H9 (cell line): Measurements from ENCODE around the gene AIFM2. TPM values are rescaled to one million over a fixed set of nuclear protein-coding genes. Genes with fewer than 3 reads are reported as not detected.

Experiments
- DNase-seq: peaks from one replicate; pipeline ENCODE4 v3.0.0-alpha.2; 2017
- H2AFZ ChIP-seq: one replicate; pipeline ENCODE4 v1.6.1; 2013; ENCODE audit warnings: mild to moderate bottlenecking, low read length, control low read depth, moderate library complexity
- H2AK5ac ChIP-seq: 2 replicates; pipeline ENCODE4 v1.6.1; 2013; ENCODE audit warnings: low read length, control low read depth, mixed read lengths; ENCODE audit not compliant: insufficient read length
- H2BK120ac ChIP-seq: one replicate; pipeline ENCODE4 v1.6.1; 2013; ENCODE audit warnings: low read depth, mild to moderate bottlenecking, low read length, control low read depth, inconsistent platforms; ENCODE audit not compliant: poor library complexity, severe bottlenecking
- H2BK12ac ChIP-seq: 2 replicates; pipeline ENCODE4 v1.6.1; 2013; ENCODE audit warnings: low read length, control low read depth, mixed read lengths, low read depth; ENCODE audit not compliant: insufficient read length
- H2BK15ac ChIP-seq: 2 replicates; pipeline ENCODE4 v1.6.1; 2013; ENCODE audit warnings: low read depth, low read length, control low read depth
- H2BK20ac ChIP-seq: one replicate; pipeline ENCODE4 v1.6.1; 2013; ENCODE audit warnings: low read depth, mild to moderate bottlenecking, low read length, control low read depth, inconsistent platforms; ENCODE audit not compliant: poor library complexity, severe bottlenecking
- H2BK5ac ChIP-seq: 2 replicates; pipeline ENCODE4 v1.6.1; 2013; ENCODE audit warnings: low read length, control low read depth, mixed read lengths; ENCODE audit not compliant: insufficient read length
- H3K14ac ChIP-seq: 2 replicates; pipeline ENCODE4 v1.6.1; 2013; ENCODE audit warnings: low read length, control low read depth; ENCODE audit not compliant: insufficient read depth
- H3K18ac ChIP-seq: 2 replicates; pipeline ENCODE4 v1.6.1; 2013; ENCODE audit warnings: low read depth, mild to moderate bottlenecking, mixed read lengths, low read length, control low read depth; ENCODE audit not compliant: insufficient read length
- H3K23ac ChIP-seq: 2 replicates; pipeline ENCODE4 v1.6.1; 2013; ENCODE audit warnings: low read length, control low read depth, mixed read lengths, low read depth; ENCODE audit not compliant: insufficient read length
- H3K23me2 ChIP-seq: 2 replicates; pipeline ENCODE4 v1.6.1; 2013; ENCODE audit warnings: low read depth, mild to moderate bottlenecking, mixed read lengths, low read length, control low read depth; ENCODE audit not compliant: insufficient read length, poor library complexity, severe bottlenecking
- H3K27ac ChIP-seq: 2 replicates; pipeline ENCODE4 v1.5.1; 2013; ENCODE audit warnings: low read length, control low read depth, mixed read lengths, low read depth; ENCODE audit not compliant: insufficient read length
- H3K27me3 ChIP-seq: 2 replicates; pipeline ENCODE4 v1.6.1; 2013; ENCODE audit warnings: low read length, control low read depth, inconsistent platforms; ENCODE audit not compliant: insufficient read depth
- H3K4ac ChIP-seq: 2 replicates; pipeline ENCODE4 v1.6.1; 2013; ENCODE audit warnings: low read depth, mild to moderate bottlenecking, control low read depth, inconsistent platforms, low read length, moderate library complexity
- H3K4me1 ChIP-seq: 2 replicates; pipeline ENCODE4 v1.6.1; 2013; ENCODE audit warnings: low read length, control low read depth, inconsistent platforms; ENCODE audit not compliant: insufficient read depth
- H3K4me2 ChIP-seq: 2 replicates; pipeline ENCODE4 v1.6.1; 2013; ENCODE audit warnings: low read length, control low read depth, mixed read lengths; ENCODE audit not compliant: insufficient read length, insufficient read depth
- H3K56ac ChIP-seq: 2 replicates; pipeline ENCODE4 v1.6.1; 2013; ENCODE audit warnings: low read depth, mild to moderate bottlenecking, mixed read lengths, low read length, control low read depth; ENCODE audit not compliant: insufficient read length
- H3K79me1 ChIP-seq: 2 replicates; pipeline ENCODE4 v1.6.1; 2013; ENCODE audit warnings: low read depth, mild to moderate bottlenecking, moderate library complexity, low read length, control low read depth, inconsistent platforms; ENCODE audit not compliant: insufficient read depth, poor library complexity, severe bottlenecking
- H3K79me2 ChIP-seq: 2 replicates; pipeline ENCODE4 v1.6.1; 2013; ENCODE audit warnings: low read length, control low read depth, inconsistent platforms; ENCODE audit not compliant: insufficient read depth
- H3K9ac ChIP-seq: 2 replicates; pipeline ENCODE4 v1.6.1; 2013; ENCODE audit warnings: low read length, control low read depth, mixed read lengths; ENCODE audit not compliant: insufficient read length; ENCODE audit errors: extremely low read depth
- H3K9me3 ChIP-seq: one replicate; pipeline ENCODE4 v1.6.1; 2013; ENCODE audit warnings: low read depth, low read length, inconsistent platforms; ENCODE audit not compliant: control insufficient read depth
- H3T11ph ChIP-seq: one replicate; pipeline ENCODE4 v1.6.1; 2013; ENCODE audit warnings: mild to moderate bottlenecking, low read length, control low read depth, inconsistent platforms
- H4K20me1 ChIP-seq: one replicate; pipeline ENCODE4 v1.6.1; 2013; ENCODE audit not compliant: control insufficient read depth, insufficient read length, insufficient read depth
- H4K5ac ChIP-seq: 2 replicates; pipeline ENCODE4 v1.6.1; 2013; ENCODE audit warnings: low read depth, mild to moderate bottlenecking, mixed read lengths, low read length, control low read depth; ENCODE audit not compliant: insufficient read length
- H4K8ac ChIP-seq: replicated peaks from 2 replicates; pipeline ENCODE4 v1.6.1; 2013; ENCODE audit warnings: low read length, control low read depth, mixed read lengths, low read depth; ENCODE audit not compliant: insufficient read length
- H4K91ac ChIP-seq: 2 replicates; pipeline ENCODE4 v1.6.1; 2013; ENCODE audit warnings: low read depth, mild to moderate bottlenecking, moderate library complexity, mixed read lengths, low read length, control low read depth; ENCODE audit not compliant: insufficient read length
- H3K27ac Mint-ChIP-seq, 3 experiments: 2 replicates in 2 of 3; 3 replicates in 1 of 3; pipeline ENCODE4 v1.8.0; 2020 to 2021; ENCODE audit warnings: mixed read lengths in 3 of 3, mild to moderate bottlenecking in 1 of 3, moderate library complexity in 1 of 3
- H3K27me3 Mint-ChIP-seq: 2 replicates; pipeline ENCODE4 v1.8.0; 2021; ENCODE audit warnings: low read depth, mild to moderate bottlenecking, moderate library complexity, mixed read lengths
- H3K36me3 Mint-ChIP-seq, 3 experiments: 2 replicates in 2 of 3; 3 replicates in 1 of 3; pipeline ENCODE4 v1.8.0; 2020 to 2021; ENCODE audit warnings: low read depth in 3 of 3, mixed read lengths in 3 of 3; ENCODE audit not compliant: insufficient read depth in 1 of 3
- H3K4me1 Mint-ChIP-seq, 2 experiments: 2 replicates each; pipeline ENCODE4 v1.8.0; 2020; ENCODE audit warnings: mixed read lengths in 2 of 2
- H3K4me3 Mint-ChIP-seq, 2 experiments: 2 replicates in 1 of 2; 3 replicates in 1 of 2; pipeline ENCODE4 v1.8.0; 2020 to 2021; ENCODE audit warnings: mild to moderate bottlenecking in 2 of 2, mixed read lengths in 2 of 2, moderate library complexity in 1 of 2
- H3K9me3 Mint-ChIP-seq, 2 experiments: 2 replicates in 1 of 2; 3 replicates in 1 of 2; pipeline ENCODE4 v1.8.0; 2020; ENCODE audit warnings: mild to moderate bottlenecking in 2 of 2, mixed read lengths in 2 of 2, moderate library complexity in 1 of 2
- CTCF ChIP-seq: fragments of 200-600 bp; sonication (generic); conservative IDR thresholded peaks from 3 replicates; pipeline ENCODE4 v1.8.0; 2021; ENCODE audit warnings: antibody characterized with exemption, mild to moderate bottlenecking
- WGBS: extraction: QIAGEN DNeasy Blood & Tissue Kit; methylation state at CpG from one replicate; pipeline ENCODE4 v1.1.7; 2013; ENCODE audit warnings: missing lambda C conversion rate, low lambda C conversion rate, mixed read lengths; ENCODE audit not compliant: insufficient read length; ENCODE audit errors: extremely low coverage; 5-methylcytosine and 5-hydroxymethylcytosine counted together
- total RNA-seq: library from RNA; stranded (reverse); gene quantifications from 2 replicates; pipeline ENCODE4 v1.2.1, GENCODE V29; 2021

AIFM2 gene
- total RNA-seq, 1 experiment from 2014 or later = 5.3 TPM

- H3T11ph ChIP-seq = no peak overlapping the region
- H3K56ac ChIP-seq = no peak overlapping the region
- H3K9ac ChIP-seq = no peak overlapping the region
- Mint-ChIP-seq H3K9me3 (no peaks in the 10 kb centered on the region), H3K4me1 (peaks cover 15 to 17% of the 10 kb centered on the region in 2 experiments), H3K27ac (no peak overlapping the region), H3K4me3 (no peak overlapping the region), H3K27me3 (peaks cover 34% of the 10 kb centered on the region), H3K36me3 (no peaks in the 10 kb centered on the region)
- H3K27ac ChIP-seq = no peak overlapping the region
- WGBS = no CpG with 5 or more reads among the region's 3 CpGs
- no peak for TF ChIP-seq CTCF
- no peak overlapping the region for H3K23ac ChIP-seq
- H3K4me1 ChIP-seq = no peaks in the 10 kb centered on the region
- H2BK20ac ChIP-seq = no peak overlapping the region
- H3K4ac ChIP-seq = no peak overlapping the region
- no peak overlapping the region for H2AFZ ChIP-seq
- no peak overlapping the region for H4K5ac ChIP-seq
- H3K79me1 ChIP-seq = no peaks in the 10 kb centered on the region
- no peak for DNase-seq
- no peak overlapping the region for H4K91ac ChIP-seq
- no peak overlapping the region for H2BK5ac ChIP-seq
- peaks cover 13% of the 10 kb centered on the region for H3K23me2 ChIP-seq
- no peak overlapping the region for H3K14ac ChIP-seq
- no peak overlapping the region for H2BK15ac ChIP-seq
- H3K9me3 ChIP-seq = no peaks in the 10 kb centered on the region
- H4K20me1 ChIP-seq = no peaks in the 10 kb centered on the region
- H3K27me3 ChIP-seq = no peaks in the 10 kb centered on the region; the same call in 1 of the 2 replicates
- no peak overlapping the region for H2AK5ac ChIP-seq
- H3K4me2 ChIP-seq = no peak overlapping the region
- no peak overlapping the region for H2BK120ac ChIP-seq
- H3K18ac ChIP-seq = no peak overlapping the region
- H2BK12ac ChIP-seq = no peak overlapping the region
- H3K79me2 ChIP-seq = no peaks in the 10 kb centered on the region
- H4K8ac ChIP-seq = no peak overlapping the region
These were observed 2.4 kb upstream of the AIFM2 start for GRCh38 chr10:70135046-70135445.
